ENCODE data around the gene CNTNAP2.

CNTNAP2 gene

DNA sequence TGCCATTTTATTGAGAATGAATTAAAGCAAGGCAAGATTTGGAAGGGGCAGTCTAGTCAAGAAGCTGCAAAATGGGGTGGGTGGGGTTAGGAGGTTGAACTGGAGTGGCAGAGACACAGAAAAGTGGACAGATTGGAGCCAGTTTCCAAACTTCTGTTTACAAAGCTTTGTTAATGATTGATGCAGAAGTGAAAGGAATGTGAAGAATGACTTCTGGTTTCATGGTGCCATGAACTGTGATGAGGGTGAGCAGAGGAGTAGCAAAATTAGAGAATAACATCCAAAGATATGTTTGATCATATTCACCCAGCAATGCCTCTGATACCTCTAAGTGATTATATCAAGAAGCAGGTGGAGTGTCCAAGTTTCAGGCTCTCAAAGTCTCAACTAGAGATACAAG lies 1356.0 kb downstream of the CNTNAP2 start (continued):
- TF ChIP-seq ZFHX2 (tag by site-specific recombination; conservative IDR thresholded peaks at IDR 0.05) (no peak), KLF10 (tag by site-specific recombination; IDR thresholded peaks at IDR 0.05) (no peak), MYNN (tag by site-specific recombination; IDR thresholded peaks at IDR 0.05; ENCODE audit: borderline replicate concordance) (no peak)

DNA sequence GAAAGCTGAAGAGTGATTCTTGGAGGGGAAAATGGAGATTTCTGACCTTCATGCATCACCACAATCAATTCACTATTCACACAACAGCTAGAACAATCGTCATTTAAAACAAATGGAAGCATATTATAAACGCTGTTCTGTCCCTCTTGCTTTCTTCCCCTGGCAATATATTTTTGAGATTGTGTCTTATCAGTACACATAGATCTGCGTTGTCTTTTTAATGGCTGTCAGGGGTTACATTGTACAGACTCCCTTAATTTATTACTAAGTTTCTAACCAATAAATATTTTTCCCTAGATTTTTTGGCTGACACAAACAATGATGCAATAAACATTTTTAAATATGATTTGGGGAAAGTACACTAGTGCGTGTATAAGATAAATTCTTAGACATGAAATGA lies 1358.3 kb downstream of the CNTNAP2 start:
- Histone ChIP-seq H3K4me1 (ENCODE audit: control insufficient read depth, insufficient read depth, low read length) (no peaks in the 10 kb centered on the region), H3K4me3 (ENCODE audit: low read depth, low read length) (no peak overlapping the region), H3K27ac (ENCODE audit: extremely low read depth, low read depth, low read length) (no peak overlapping the region), H3K36me3 (ENCODE audit: control insufficient read depth in 2 of 2, insufficient read depth in 1 of 2, low read length in 2 of 2) (no peaks in the 10 kb centered on the region), H3K9me3 (ENCODE audit: control insufficient read depth, insufficient read depth, low read depth, low read length) (no peaks in the 10 kb centered on the region)
- no peak for TF ChIP-seq YY2 (tag by site-specific recombination; IDR thresholded peaks at IDR 0.05)
- ChIA-PET CTCF (no interaction called here), POLR2A (no interaction called here)

DNA sequence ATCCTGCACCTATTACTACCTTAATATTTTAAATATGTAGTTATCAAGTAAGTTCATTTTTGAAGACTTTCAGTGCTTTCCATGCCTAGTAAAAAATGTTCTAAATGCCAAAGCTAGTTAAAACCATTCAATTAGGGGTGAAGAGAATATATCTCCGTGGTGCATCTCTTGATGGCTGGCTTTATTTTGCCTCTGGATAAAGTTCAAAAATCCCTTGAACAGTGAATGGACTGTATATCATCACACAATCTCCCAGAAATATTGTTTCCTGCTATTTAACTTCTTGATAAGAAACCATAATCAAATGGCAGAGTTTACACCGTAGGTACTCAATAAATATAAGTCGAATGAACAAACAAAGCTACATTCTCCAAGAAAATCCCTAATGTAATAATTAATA lies 1360.9 kb downstream of the CNTNAP2 start:
- TF ChIP-seq TRIM28 (IDR thresholded peaks at IDR 0.05; ENCODE audit: borderline replicate concordance, low read length) = no peak
- no peaks in the 10 kb centered on the region for H3K4me1 ChIP-seq (ENCODE audit: control insufficient read depth, insufficient read depth, low read length)
- no peaks in the 10 kb centered on the region for H3K36me3 ChIP-seq (ENCODE audit: control insufficient read depth in 2 of 2, insufficient read depth in 1 of 2, low read length in 2 of 2)
- ChIA-PET CTCF (no interaction called here), POLR2A (no interaction called here)
- H3K9me3 ChIP-seq (ENCODE audit: control insufficient read depth, insufficient read depth, low read depth, low read length) = no peaks in the 10 kb centered on the region
- no peak overlapping the region for H3K4me3 ChIP-seq (ENCODE audit: low read depth, low read length)
- no peak overlapping the region for H3K27ac ChIP-seq (ENCODE audit: extremely low read depth, low read depth, low read length)

DNA sequence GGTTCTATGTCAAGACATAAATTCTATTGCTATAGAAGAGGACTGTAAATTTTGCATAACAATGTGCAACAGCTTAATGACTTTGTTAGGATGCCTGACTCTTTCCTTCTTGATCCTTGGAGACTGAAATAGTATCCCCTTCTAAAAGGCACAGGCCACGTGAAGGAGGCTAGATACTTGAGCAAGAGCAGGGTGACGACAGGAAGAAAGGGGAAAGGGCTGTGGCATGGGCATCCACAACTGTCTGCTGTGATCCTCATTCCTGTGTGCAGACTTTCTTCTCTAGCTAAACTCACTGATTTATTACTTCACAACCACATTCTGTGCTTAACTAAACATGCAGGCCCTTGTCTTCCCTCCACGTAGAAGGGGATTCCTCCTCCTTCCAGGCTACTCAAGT lies 1362.2 kb downstream of the CNTNAP2 start:
- no peaks in the 10 kb centered on the region for H3K4me1 ChIP-seq (ENCODE audit: control insufficient read depth, insufficient read depth, low read length)
- ChIA-PET CTCF (no interaction called here), POLR2A (no interaction called here)
- no peaks in the 10 kb centered on the region for H3K36me3 ChIP-seq (ENCODE audit: control insufficient read depth in 2 of 2, insufficient read depth in 1 of 2, low read length in 2 of 2)
- no peak overlapping the region for H3K4me3 ChIP-seq (ENCODE audit: low read depth, low read length)
- H3K9me3 ChIP-seq (ENCODE audit: control insufficient read depth, insufficient read depth, low read depth, low read length) = no peaks in the 10 kb centered on the region
- no peak overlapping the region for H3K27ac ChIP-seq (ENCODE audit: extremely low read depth, low read depth, low read length)
- no peak for TF ChIP-seq ZBTB17 (tag by site-specific recombination; IDR thresholded peaks at IDR 0.05)
- TF ChIP-seq, protein P1, sequence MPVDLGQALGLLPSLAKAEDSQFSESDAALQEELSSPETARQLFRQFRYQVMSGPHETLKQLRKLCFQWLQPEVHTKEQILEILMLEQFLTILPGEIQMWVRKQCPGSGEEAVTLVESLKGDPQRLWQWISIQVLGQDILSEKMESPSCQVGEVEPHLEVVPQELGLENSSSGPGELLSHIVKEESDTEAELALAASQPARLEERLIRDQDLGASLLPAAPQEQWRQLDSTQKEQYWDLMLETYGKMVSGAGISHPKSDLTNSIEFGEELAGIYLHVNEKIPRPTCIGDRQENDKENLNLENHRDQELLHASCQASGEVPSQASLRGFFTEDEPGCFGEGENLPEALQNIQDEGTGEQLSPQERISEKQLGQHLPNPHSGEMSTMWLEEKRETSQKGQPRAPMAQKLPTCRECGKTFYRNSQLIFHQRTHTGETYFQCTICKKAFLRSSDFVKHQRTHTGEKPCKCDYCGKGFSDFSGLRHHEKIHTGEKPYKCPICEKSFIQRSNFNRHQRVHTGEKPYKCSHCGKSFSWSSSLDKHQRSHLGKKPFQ (tag by site-specific recombination; IDR thresholded peaks at IDR 0.05) = no peak
- TF ChIP-seq ZNF37A (tag by site-specific recombination; IDR thresholded peaks at IDR 0.05) = no peak
- no peak for TF ChIP-seq ZNF157 (tag by site-specific recombination; IDR thresholded peaks at IDR 0.05)
- TF ChIP-seq HOXD13 (CRISPR knock-in tag; IDR thresholded peaks at IDR 0.05; ENCODE audit: borderline replicate concordance) = no peak
- TF ChIP-seq, protein P2, sequence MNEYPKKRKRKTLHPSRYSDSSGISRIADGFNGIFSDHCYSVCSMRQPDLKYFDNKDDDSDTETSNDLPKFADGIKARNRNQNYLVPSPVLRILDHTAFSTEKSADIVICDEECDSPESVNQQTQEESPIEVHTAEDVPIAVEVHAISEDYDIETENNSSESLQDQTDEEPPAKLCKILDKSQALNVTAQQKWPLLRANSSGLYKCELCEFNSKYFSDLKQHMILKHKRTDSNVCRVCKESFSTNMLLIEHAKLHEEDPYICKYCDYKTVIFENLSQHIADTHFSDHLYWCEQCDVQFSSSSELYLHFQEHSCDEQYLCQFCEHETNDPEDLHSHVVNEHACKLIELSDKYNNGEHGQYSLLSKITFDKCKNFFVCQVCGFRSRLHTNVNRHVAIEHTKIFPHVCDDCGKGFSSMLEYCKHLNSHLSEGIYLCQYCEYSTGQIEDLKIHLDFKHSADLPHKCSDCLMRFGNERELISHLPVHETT (tag by site-specific recombination; IDR thresholded peaks at IDR 0.05) = no peak
- TF ChIP-seq ZNF248 (tag by site-specific recombination; IDR thresholded peaks at IDR 0.05) = no peak
- TF ChIP-seq, protein P3, sequence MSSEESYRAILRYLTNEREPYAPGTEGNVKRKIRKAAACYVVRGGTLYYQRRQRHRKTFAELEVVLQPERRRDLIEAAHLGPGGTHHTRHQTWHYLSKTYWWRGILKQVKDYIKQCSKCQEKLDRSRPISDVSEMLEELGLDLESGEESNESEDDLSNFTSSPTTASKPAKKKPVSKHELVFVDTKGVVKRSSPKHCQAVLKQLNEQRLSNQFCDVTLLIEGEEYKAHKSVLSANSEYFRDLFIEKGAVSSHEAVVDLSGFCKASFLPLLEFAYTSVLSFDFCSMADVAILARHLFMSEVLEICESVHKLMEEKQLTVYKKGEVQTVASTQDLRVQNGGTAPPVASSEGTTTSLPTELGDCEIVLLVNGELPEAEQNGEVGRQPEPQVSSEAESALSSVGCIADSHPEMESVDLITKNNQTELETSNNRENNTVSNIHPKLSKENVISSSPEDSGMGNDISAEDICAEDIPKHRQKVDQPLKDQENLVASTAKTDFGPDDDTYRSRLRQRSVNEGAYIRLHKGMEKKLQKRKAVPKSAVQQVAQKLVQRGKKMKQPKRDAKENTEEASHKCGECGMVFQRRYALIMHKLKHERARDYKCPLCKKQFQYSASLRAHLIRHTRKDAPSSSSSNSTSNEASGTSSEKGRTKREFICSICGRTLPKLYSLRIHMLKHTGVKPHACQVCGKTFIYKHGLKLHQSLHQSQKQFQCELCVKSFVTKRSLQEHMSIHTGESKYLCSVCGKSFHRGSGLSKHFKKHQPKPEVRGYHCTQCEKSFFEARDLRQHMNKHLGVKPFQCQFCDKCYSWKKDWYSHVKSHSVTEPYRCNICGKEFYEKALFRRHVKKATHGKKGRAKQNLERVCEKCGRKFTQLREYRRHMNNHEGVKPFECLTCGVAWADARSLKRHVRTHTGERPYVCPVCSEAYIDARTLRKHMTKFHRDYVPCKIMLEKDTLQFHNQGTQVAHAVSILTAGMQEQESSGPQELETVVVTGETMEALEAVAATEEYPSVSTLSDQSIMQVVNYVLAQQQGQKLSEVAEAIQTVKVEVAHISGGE (tag by site-specific recombination; conservative IDR thresholded peaks at IDR 0.05; ENCODE audit: low read depth) = no peak
- TF ChIP-seq, protein P4, sequence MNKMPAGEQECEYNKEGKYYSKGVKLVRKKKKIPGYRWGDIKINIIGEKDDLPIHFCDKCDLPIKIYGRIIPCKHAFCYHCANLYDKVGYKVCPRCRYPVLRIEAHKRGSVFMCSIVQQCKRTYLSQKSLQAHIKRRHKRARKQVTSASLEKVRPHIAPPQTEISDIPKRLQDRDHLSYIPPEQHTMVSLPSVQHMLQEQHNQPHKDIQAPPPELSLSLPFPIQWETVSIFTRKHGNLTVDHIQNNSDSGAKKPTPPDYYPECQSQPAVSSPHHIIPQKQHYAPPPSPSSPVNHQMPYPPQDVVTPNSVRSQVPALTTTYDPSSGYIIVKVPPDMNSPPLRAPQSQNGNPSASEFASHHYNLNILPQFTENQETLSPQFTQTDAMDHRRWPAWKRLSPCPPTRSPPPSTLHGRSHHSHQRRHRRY (tag by site-specific recombination; IDR thresholded peaks at IDR 0.05) = no peak
- no peak for TF ChIP-seq BCL11B (tag by site-specific recombination; IDR thresholded peaks at IDR 0.05; ENCODE audit: low read depth)
- no peak for TF ChIP-seq ZNF623 (tag by site-specific recombination; IDR thresholded peaks at IDR 0.05)
- TF ChIP-seq, protein P5, sequence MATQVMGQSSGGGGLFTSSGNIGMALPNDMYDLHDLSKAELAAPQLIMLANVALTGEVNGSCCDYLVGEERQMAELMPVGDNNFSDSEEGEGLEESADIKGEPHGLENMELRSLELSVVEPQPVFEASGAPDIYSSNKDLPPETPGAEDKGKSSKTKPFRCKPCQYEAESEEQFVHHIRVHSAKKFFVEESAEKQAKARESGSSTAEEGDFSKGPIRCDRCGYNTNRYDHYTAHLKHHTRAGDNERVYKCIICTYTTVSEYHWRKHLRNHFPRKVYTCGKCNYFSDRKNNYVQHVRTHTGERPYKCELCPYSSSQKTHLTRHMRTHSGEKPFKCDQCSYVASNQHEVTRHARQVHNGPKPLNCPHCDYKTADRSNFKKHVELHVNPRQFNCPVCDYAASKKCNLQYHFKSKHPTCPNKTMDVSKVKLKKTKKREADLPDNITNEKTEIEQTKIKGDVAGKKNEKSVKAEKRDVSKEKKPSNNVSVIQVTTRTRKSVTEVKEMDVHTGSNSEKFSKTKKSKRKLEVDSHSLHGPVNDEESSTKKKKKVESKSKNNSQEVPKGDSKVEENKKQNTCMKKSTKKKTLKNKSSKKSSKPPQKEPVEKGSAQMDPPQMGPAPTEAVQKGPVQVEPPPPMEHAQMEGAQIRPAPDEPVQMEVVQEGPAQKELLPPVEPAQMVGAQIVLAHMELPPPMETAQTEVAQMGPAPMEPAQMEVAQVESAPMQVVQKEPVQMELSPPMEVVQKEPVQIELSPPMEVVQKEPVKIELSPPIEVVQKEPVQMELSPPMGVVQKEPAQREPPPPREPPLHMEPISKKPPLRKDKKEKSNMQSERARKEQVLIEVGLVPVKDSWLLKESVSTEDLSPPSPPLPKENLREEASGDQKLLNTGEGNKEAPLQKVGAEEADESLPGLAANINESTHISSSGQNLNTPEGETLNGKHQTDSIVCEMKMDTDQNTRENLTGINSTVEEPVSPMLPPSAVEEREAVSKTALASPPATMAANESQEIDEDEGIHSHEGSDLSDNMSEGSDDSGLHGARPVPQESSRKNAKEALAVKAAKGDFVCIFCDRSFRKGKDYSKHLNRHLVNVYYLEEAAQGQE (tag by site-specific recombination; IDR thresholded peaks at IDR 0.05) = no peak
- TF ChIP-seq ZNF16 (tag by site-specific recombination; IDR thresholded peaks at IDR 0.05; ENCODE audit: low read depth) = no peak
- no peak for TF ChIP-seq ZNF701 (tag by site-specific recombination; IDR thresholded peaks at IDR 0.05)
- TF ChIP-seq ZBTB7A (tag by site-specific recombination; IDR thresholded peaks at IDR 0.05; ENCODE audit: low read depth) = no peak
- no peak for TF ChIP-seq ZNF350 (tag by site-specific recombination; IDR thresholded peaks at IDR 0.05)
